NCI-H1436 (cell line): ENCODE data around the gene WDR27.

Experiments used
- DNase-seq: peaks from one replicate; lab custom pipeline; 2025; lab: John Stamatoyannopoulos, UW

The WDR27 gene

DNA sequence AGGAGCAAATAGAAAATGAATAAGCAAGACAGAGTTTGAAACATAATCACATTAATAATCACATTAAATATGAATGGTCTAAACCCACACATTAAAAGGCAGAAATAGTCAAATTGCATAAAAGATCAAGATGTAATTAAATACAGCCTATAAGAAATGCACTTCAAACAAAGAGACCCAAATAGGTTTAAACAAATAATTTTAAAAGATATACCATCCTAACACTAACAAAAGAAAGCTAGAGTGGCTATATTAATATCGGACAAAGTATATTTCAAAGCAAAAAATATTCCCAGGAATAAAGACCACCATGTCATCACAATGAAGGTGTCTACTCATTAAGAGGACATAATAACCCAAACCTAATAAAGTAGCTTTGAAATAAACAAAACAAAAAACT, 140.2 kb downstream of the WDR27 start:
- no peak for DNase-seq

DNA sequence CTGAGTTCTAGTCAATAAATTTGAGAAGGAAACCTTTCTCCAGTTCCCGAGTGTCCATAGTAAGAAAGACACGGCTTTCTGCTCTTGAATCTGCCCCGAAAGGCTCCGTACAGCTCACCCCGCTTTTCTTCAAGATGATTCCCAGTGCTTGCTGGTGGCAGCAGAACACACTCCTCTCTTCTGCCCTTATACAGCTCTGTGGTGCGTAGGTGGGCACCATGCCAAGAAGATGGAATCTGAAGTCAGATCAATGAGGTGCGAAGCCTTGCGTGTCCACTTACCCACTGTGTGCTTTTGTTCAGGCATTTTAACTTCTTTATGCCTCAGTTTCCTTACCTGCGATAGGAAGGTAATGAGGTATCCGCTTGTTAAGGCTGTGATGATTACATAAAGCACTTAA, 142.2 kb downstream of the WDR27 start:
- DNase-seq, result no peak

DNA sequence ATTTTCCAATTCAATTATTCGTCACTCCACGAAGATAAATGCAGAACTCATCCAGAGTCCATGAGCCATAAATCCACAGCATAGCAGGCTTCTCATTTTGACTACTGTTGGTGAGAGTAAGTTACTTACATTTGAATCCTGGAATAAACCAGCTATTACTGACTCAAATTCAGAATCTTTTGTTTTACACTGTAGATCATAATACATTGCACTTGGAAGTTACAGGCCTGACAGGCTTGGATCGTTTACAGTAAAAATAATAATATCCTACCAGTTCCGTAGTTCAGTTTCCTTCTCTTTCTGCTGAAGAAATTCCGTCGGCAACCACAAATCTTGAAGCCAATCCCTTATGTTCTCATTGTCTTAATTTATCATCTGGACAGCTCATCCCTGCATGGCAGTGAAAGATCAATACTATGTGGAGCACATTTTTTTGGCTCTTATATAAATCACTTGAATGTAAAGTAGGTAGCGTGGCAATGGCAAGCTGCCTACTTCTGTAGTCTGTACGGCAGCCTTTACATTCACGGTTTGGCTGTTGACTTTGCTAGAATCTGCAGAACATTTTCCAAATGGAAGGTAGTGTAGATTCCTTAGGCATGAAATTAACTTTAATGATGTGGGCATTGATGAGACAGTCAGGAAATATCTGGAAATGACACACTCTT, 142.9 kb downstream of the WDR27 start:
- no peak for DNase-seq

DNA sequence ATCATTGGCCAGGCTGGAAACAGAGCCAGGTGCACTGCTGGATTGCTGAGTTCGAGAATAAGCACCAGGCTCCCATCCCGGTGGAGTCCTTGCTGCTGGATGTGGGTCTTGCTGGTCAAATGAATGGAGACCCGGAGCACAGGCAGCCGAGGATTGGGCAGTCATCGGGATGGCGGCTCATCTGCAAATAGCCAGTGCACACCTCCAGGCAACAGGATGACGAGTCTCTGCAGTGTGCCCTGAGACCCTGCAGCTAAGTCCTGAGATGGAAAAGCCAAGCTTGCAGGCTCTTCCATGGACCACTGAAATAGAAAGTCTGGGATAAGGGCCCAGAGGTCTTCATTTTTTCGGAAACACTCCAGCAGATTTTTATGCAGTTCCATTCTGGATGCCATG, 143.5 kb downstream of the WDR27 start:
- no peak for DNase-seq

DNA sequence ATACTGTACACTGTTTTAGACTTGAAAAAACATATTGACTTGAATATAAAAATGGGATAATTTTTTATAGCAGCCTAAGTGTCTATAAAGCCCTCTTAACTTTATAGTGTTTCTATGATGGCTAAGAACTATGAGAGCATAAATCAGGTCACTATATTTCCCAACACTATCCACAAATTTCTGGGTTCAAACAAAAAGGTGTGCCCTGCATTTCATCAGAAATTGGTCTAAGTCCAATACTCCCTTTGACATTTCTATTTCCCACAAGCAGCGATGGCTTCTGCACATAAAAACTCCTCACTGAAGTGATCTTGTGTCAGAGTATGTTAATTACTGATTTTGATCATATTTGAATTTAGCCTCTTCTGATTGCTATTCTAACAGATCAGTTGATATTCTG, 143.9 kb downstream of the WDR27 start:
- DNase-seq, result no peak

DNA sequence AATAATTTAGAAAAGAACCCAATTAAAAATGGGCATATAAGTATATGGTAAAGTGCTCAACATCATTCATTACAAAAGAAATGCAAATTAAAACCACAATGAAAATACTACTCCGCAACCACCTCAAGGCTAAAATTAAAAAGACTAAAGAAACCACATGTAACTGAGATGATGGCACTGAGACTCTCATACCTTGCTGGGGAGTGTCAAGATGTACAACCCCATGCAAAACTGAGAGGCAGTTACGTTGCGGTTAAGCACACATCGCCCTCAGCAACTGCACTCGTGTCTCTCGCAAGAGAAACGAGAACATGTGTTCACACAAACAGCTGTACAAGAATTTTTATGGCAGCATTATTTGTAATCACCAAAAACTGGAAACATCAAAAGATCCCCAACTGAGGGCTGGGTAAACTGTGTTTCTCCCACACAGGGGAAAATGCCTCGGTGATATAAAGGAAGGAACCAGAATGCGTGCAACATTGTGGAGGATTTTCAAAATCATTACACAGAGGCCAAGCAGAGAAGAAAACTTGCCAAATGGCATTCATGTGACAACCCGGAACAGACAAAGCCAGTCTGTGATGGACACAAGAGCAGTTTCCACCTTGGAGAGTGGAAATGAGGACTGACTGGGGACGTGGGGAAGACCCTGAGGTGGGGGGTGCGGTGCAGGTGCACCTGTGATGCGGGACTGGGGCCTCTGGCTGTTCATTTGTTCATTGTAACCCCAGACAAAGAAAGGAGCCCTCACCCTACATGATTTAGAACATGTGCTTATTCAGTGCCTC, 144.9 kb downstream of the WDR27 start:
- DNase-seq, result no peak

DNA sequence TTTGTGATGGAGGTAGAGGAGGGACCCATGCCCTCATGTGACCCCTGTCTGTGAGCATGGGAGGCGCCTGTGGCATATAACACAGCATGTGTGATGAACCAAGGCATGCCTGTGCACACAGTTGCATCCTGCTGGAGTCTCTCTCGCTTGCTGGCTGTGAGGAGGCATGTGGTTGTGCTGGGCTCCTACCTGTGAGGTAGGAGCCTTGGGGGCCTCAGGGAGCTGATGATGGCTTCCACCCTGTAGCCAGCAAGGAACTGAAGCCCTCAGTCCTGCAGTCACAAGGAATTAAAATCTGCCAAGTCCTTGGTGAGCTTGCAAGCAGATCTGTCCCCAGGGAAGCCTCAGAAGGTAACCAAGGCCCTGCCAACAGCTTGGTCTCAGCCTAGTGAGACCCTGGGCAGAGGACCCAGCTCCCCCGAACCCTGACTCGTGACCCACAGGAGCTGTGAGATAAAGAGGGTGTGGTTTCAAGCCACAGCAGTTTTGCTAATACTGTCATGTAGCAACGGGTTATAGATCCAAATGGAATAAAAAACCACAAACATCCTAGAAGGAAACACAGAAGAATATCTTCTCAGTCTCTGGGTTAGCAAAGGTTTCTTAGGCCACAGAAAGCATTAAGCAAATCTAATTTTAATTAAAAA, 145.7 kb downstream of the WDR27 start:
- DNase-seq, result no peak

DNA sequence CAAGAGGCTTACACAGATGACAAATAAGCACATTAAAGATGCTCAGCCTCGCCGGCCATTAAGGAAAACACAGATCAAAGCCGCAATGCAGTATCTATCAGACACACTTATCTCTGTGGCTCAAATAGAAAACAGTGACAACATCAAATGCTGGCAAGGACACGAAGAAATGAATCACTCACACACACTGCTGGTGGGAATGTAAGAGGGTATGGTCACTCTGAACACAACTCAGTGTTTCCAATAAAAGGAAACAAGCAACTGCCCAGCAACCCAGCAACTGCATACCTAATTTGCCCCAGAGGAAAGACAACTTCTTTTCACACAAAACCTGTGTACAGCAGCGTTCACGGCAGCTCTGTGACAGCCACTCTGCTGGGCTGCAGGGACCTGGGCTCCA, 155.8 kb downstream of the WDR27 start:
- DNase-seq, result no peak

DNA sequence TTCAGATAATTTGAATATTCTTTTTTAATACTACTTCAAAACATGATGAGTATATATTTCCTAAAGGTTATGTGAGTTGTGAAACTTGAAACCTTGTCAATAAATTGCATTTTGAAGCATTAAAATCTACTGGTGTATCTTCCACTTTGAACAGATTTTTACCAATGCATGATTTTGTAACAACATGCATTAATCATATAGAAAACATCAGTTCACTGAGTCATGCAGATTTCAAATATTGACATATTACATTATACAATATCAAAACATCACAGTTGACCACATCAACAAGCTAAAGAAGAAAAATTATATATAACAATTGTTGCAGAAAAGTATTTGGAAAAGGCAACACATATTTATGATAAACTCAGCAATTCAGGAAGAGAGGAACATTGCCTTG, 158.1 kb downstream of the WDR27 start:
- no peak for DNase-seq

DNA sequence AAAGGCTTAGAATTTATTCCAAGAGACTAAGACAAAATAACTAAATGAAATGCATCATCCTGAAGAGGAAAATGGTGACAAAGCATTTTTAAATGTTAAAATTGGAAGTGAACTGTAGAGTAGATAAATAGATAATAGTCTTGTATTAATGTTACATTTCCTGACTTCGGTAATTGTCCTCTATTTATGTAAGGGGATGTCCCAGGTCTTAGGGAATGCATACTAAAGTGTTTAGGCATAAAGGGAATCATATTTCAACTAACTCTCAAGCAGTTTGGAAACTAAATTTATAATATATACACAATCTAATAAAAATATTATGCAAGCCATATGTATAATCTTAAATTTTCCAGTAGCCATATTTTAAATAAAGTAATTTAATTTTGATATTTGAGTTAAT, 159.3 kb downstream of the WDR27 start:
- DNase-seq, result no peak

DNA sequence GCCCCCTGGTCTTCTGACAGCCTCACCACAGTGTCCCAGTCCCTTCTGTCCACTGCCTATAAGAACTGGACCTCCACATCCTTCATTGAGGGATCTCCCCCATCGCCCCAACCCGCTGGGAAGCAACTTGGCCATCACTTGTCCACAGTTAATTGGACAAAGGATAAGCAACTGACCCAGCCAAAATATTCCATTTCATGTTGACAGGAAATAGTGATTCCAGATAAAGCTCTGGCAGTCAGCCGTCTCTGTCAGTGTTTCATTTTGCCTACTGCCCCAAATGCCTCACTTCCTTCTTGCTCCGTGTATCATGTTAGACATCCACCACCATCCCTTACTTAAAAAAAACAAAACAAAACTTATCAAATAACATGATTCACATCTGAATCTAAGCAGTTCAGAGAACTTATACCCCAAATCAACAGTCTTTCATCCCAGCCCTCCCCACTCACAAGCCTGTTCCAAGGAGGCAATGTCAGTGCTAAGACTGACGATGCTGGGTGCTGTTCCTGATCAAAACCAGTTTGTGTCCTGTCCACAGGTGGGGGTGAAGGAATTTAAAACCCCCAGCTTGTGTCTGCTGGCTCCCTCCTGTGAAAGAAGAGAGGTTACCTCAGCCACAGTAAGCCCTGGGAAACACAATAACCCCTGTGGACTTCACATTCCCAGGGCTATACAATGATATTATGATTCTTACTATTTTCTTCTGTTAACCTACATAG, 162.5 kb downstream of the WDR27 start:
- no peak for DNase-seq

DNA sequence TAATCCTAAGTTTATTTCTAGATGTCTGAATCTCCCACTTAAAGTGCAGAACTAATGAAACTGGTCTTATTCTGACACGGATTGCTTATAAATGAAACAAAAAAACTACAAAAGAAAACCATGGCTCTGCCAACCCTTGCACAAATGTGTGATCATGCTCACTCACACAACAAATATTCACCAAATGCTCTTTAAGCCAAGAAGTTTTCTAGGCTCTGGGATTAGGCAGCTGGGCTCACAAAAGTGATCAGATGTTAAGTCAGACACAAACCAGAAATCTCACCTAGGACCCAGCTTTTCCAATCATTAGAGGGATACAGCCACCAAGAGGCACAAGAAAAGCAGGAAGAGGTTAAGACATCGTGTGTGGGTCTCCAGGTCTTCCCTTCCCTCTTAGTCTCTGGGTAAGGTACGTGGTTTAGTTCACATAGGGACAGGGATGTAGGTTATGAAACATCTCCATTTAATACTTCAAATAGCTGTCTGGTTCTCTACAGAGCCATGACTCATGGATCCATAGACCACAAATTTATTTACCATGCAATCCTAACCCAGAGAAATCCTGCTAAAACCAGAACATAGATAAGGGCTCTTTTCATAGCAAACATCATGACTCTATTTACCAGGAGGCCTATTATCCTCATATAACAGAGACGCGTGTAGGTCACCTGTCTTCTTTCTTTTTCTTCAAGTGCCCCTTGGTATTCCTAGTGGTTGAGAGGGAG, 165.2 kb downstream of the WDR27 start:
- DNase-seq, result no peak

DNA sequence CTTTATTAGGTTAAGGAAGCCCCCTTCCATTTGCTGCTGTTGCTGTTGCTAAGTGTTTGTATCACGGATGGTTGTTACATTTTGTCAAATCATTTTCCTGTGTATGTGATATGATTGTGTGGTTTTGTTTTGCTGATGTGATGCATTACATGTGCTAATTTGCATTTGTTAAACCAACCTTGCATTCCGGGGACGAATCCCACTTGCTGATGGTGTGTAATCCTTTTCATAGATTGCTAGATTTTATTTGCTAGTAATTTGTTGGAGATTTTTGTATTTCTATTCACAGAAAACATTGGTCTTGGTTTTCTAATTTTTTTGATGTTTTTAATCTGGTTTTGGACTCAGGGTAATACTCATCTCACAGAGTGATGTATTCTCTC, 167.8 kb downstream of the WDR27 start:
- DNase-seq, result no peak

DNA sequence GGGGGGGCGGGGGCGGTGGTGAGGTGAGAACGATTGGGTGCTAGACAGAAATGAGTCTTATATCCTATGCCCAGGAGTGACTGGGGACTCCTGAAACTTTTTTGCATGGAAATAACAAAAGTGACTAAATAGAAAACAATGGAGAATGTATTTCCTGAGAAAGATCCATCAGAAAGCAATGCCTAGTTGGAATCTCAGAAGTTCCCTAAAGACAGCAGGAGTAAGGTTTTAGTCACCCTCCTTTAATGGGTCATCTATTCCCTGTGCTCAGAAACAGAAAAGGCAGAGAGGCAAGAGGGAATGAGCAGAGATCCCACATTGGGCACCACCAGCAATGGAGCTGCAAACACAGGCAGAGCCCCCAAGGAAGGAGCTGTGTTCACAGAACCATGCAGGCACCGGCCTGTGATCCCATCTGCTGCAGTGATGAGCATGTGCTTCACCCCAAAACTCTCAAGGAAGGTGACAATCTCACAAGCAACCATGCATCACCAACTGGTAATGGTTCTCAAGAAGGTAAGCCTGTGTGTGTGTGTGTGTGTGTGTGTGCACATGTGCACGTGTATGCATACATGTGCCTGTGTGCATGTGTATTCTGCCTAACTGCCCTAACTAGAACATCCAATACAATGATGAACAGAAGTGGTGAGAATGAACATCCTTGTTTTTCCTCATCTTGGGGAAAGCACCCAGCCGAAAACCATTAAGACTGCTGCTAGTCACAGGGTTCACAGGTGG, 168.4 kb downstream of the WDR27 start:
- no peak for DNase-seq

DNA sequence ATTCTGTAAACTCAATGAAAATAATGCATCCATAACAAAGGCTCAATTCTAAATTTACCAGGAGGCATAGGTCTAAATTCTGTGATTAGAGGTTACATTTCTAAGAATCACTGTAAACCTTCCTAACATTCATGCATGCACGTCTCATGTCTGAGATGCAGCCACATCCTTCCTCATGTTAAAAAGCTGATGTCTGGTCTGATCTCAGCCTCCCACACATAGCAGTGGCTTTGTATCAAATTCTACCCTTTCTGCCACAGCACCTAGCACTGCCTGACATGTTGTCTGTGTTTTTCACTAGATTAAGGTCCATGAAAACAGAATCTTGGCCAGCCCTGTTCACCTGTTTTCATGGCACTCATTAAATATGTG, 171.1 kb downstream of the WDR27 start:
- DNase-seq, result no peak

DNA sequence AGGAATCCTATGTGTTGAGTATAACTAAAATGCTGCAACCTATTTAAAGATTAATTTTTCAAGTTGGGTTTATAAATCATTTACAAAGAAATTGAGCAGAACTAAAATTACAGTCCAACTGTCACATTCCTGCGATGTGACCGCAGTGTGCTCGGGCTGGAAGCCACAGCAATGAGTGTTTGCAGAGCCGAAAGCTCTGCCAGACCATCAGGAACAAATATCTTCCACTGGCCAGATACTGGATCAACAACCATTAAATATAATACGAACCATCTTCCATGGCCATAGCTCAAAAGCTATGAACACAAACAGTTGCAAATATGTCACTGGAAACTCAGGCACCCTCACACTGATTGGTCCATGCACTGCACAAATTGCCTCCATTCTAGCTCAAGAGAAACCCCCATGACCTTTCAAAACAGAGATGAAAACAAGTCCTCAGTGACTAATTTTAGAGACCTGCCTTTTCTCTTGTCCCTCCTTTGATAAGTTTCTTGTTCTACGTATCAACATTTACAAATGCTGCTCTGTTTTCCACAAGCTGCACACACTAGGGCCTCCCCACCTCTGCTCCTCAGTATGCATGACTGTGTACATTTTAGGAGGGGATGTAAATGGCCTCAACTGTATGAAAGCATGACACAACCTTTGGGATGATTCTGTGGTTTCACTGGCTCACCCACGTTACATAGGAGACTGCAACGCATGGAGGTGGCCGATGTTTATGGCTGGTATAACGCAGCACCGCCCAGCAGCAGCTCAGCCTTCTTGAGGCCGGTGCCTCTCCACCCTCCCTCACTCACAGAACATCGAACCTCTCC, 171.7 kb downstream of the WDR27 start:
- no peak for DNase-seq

DNA sequence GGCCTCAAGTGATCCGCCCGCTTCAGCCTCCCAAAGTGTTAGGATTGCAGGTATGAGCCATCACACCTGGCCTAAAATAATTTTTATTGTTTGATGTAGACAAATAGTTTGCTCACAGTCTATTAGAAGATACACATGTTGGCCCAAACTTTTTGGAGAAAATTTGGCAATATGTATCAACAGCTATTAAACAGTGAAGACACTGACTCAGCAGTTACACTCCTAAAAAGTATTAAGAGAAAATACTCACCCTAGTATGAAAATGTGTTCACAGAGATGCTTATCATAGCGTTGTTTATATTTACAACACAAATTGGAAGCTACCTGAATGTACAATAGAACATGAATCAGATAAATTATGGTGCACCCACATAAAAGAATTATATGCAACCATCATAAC, 173.1 kb downstream of the WDR27 start:
- no peak for DNase-seq

DNA sequence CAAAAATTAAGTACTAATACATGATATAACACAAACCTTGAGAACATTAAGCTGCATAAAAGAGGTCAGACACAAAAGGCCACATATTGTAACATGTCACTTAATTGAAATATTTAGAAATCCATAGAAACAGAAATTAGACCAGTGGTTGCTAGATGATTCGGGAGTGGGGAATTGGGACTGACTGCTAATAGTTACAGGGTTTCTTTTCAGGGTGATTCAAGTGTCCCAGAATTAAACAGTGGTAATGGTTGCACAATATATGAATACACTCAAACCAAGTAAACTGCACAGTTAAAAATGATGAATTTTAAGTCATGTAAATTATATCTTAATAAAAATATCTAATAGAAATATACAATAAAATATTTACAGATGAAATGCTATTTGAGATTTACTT, 174.5 kb downstream of the WDR27 start:
- DNase-seq, result no peak

DNA sequence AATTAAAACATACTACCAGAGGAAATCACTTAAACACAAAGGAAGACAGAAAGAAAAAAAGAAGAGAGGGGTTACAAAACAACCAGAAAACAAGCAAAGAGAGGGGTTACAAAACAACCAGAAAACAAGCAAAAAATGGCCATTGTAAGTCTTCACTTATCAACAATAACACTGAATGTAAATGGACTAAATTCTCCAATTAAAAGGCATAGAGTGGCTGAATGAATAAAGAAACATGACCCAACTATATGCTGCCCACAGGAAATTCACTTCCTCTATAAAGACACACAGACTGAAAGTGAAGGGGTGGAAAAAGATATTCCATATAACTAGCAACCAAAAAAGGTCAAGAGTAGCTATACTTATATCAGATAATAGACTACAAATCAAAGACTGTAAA, 180.0 kb downstream of the WDR27 start:
- no peak for DNase-seq

DNA sequence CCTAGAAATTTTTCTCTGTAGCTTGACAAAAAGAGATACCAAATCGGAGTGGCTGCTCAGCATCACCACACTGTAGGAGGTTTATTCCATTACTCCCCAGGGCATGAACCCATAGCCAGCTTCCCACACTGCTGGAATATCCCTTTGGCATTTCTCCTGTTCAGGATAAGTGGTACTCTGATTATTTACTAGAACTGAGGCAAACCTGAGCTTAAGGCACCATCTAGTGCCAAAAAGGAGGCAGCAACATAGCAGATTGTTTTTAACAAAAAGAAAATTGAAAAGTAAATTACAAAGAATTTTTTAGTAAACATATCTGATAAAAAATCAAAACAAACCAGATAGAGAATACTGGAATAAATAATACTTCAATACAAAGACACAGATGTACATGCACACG, 181.7 kb downstream of the WDR27 start:
- no peak for DNase-seq

DNA sequence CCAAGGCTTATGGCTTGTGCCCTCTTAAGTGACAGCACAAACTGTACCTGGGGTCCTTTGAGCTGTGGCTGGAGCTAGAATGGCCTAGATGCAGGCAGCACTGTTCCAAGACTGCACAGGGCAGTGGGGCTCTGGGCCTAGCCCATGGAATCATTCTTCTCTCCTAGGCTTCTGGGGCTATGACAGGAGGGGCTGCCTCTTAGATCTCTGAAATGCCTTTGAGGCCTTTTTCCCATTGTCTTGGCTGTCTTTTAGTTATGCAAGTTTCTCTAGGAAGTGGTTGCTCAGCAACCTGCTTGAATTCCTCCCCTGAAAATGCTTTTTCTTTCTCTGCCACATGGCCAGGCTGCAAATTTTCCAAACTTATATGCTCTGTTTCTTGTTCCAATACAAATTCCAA, 183.4 kb downstream of the WDR27 start:
- no peak for DNase-seq
